GOT3 (cell line): ENCODE data around the gene AATK.

ENCODE experiments used
- DNase-seq: peaks from one replicate; lab custom pipeline; 2025; ENCODE audit warnings: mixed read lengths; lab: John Stamatoyannopoulos, UW

The AATK gene

DNA sequence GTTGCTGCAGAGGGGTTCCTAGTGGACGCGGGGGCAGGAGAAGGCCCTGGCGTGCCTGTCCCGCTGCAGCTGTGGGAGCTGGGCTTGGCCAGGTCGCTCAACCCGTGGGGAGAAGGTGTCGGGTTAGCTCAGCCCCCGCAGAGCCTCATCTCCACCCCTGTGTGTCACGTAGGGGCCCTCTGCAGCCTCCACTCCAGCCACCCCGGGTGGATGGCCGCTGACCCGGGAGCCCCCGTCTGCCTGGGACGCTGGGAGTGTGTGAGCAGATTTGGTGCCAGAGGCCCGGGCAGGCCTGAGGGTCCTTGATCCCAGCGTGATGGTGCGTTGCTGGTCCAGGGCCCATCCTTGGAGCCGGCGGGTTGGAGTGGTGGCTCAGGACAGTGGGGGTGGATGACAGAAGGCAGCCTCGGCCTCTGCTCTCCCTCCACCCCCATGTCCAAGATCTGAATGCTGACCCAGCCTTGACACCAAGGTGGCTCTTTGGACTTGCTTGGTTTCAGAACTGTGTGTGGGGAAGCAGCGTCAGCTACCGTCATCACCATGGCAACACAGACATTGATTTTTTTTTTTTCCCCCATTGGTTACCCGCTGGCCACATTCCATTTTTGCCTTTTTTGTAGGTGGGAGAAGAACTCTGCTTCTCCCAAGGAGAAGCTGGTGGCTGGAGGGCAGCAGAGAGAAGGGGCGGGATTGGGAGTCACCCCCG lies 95.3 kb downstream of the AATK start:
- DNase-seq: no peak

DNA sequence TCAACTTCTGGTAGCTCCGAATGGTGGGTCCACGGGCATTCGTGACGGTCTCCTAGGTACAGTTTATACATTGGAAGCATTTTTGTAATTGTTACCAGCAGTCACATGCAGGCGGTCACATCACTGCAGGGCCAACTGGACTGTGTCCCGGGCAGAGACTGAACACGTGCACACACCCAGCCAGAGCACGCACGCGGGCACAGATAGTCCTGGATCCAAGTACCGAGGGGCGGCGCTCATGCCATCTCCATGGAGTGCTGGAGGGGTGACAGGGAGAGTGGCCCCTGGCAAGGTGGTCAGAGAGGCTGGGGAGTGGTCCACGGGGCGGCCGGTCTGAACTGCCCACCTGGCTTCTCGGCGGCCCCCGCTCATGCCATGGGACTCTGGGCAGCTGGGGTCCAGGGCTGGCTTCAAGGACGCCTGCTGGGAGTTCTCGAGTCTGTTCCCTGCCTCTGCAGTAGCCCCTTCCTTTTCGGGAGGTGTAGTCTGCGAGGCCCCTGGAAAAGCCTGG lies 96.8 kb downstream of the AATK start:
- DNase-seq: no peak

DNA sequence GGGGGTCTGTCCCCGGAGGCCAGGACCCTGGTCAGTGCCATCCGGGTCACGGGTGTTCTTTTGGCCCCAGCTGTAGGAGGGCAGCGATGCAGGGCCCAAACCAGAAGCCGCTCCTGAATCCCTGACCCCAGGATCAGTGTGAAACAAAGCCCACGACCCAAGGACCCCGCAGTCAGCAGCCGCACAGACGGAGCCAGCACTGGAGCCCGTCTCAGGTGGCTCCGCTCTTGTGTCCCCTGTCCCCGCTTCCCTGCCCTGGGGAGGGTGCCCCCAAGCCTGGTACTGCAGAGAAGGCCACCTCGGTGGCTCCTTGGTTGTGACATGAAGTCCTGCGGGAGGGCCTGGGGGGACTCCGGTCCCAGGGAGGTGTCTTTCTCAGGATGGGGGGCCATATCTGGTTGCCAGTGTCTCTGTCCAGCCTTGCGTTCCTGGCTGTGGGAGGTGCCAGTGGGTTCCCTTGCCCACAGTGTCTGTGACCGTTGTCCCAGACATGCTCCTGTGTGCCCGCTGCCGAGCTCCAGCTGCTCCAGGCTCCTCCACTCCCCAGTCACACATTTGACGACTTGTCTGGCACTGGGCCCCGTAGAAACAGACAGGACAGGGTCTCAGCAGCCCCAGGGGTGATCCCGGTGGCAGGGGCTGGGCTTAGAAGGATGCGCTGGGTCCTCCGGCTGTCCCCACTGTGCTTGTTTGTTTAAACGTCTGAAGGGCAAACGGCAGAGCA lies 97.4 kb downstream of the AATK start:
- DNase-seq: no peak

DNA sequence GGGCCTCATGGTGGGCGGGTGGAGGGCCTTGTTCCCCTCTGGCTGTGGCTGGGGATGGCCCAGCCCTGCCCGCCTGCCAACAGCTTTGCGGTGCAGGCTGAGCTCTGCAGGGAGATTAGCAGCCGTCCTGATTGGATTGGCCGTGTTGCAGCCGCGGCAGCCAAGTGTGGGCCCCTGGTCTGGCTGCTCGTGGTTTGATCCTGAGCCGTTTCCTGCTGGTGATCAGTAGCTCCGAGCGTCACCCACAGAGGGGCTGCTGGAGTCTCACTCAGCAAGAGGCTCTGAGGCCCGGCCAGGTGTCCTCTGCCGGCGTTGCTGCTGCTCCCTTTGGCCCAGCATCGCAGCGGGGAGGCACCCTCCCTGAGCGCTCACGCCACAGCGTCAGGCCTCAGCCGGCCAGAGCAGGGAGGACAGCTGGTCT lies 98.6 kb downstream of the AATK start:
- no peak for DNase-seq
